ENCODE data around the gene LRIG1. TPM values are rescaled to one million over a fixed set of nuclear protein-coding genes. Genes with fewer than 3 reads are reported as not detected.

Gene LRIG1
- polyA plus RNA-seq, 4 donors = 21.1 to 27.7 (median 23.0) TPM

GRCh38 chr3:66472313-66473134 lies 28.3 kb downstream of the LRIG1 start:
- DNase-seq (ENCODE audit: low read depth in 4 of 4, low spot score in 2 of 4) = no peak

- no peak for DNase-seq (ENCODE audit: low read depth in 4 of 4, low spot score in 2 of 4)
Measured at GRCh38 chr3:66470956-66471686, 29.7 kb downstream of the LRIG1 start.

GRCh38 chr3:66470285-66470684 lies 30.5 kb downstream of the LRIG1 start:
- DNase-seq (ENCODE audit: low read depth in 4 of 4, low spot score in 2 of 4) = no peak

GRCh38 chr3:66469220-66469640 lies 31.6 kb downstream of the LRIG1 start:
- no peak for DNase-seq (ENCODE audit: low read depth in 4 of 4, low spot score in 2 of 4)

- no peak for DNase-seq (ENCODE audit: low read depth in 4 of 4, low spot score in 2 of 4)
Measured at GRCh38 chr3:66467996-66468735, 32.7 kb downstream of the LRIG1 start.

GRCh38 chr3:66466606-66467270 lies 34.1 kb downstream of the LRIG1 start:
- DNase-seq (ENCODE audit: low read depth in 4 of 4, low spot score in 2 of 4) = no peak

GRCh38 chr3:66465587-66465986 lies 35.2 kb downstream of the LRIG1 start:
- no peak for DNase-seq (ENCODE audit: low read depth in 4 of 4, low spot score in 2 of 4)

- no peak for DNase-seq (ENCODE audit: low read depth in 4 of 4, low spot score in 2 of 4)
Measured at GRCh38 chr3:66465034-66465433, 35.8 kb downstream of the LRIG1 start.

- DNase-seq (ENCODE audit: low read depth in 4 of 4, low spot score in 2 of 4) = no peak
Measured at GRCh38 chr3:66464512-66464894, 36.3 kb downstream of the LRIG1 start.

- DNase-seq (ENCODE audit: low read depth in 4 of 4, low spot score in 2 of 4) = no peak
Measured at GRCh38 chr3:66463730-66464511, 36.9 kb downstream of the LRIG1 start.

- DNase-seq (ENCODE audit: low read depth in 4 of 4, low spot score in 2 of 4) = no peak
Measured at GRCh38 chr3:66463054-66463631, 37.7 kb downstream of the LRIG1 start.

- no peak for DNase-seq (ENCODE audit: low read depth in 4 of 4, low spot score in 2 of 4)
Measured at GRCh38 chr3:66457252-66457651, 43.6 kb downstream of the LRIG1 start.

- DNase-seq (ENCODE audit: low read depth in 4 of 4, low spot score in 2 of 4) = no peak
Measured at GRCh38 chr3:66456711-66457173, 44.1 kb downstream of the LRIG1 start.

GRCh38 chr3:66454464-66454859 lies 46.4 kb downstream of the LRIG1 start:
- no peak for DNase-seq (ENCODE audit: low read depth in 4 of 4, low spot score in 2 of 4)

- DNase-seq (ENCODE audit: low read depth in 4 of 4, low spot score in 2 of 4) = no peak
Measured at GRCh38 chr3:66453651-66454463, 47.0 kb downstream of the LRIG1 start.

GRCh38 chr3:66452303-66453011 lies 48.4 kb downstream of the LRIG1 start:
- DNase-seq (ENCODE audit: low read depth in 4 of 4, low spot score in 2 of 4) = no peak

GRCh38 chr3:66451766-66452165 lies 49.1 kb downstream of the LRIG1 start:
- DNase-seq (ENCODE audit: low read depth in 4 of 4, low spot score in 2 of 4) = no peak

Data from left renal cortex interstitium (tissue), 4 donors.